Keratinocyte (primary cell): ENCODE results near the gene VCAN. TPM values are rescaled to one million over a fixed set of nuclear protein-coding genes. Genes with fewer than 3 reads are reported as not detected.

ENCODE experiments used
- DNase-seq: peaks from one replicate; pipeline ENCODE4 v3.0.0-alpha.2; 2011; ENCODE audit warnings: low read depth, missing footprints, low spot score
- FAIRE-seq: peaks from 2 replicates; lab custom pipeline; 2011; peaks lifted over from hg19 to GRCh38; lab: Jason Lieb, UNC
- H2AFZ ChIP-seq: 2 replicates; pipeline ENCODE4 v1.6.0; 2012; ENCODE audit warnings: low read length, control low read depth, inconsistent platforms; ENCODE audit not compliant: control insufficient read depth
- H3K27ac ChIP-seq: 2 replicates; pipeline ENCODE4 v1.5.1; 2011; ENCODE audit warnings: low read length; ENCODE audit not compliant: control insufficient read depth, insufficient read depth
- H3K27me3 ChIP-seq: 3 replicates; pipeline ENCODE4 v1.6.0; 2011; ENCODE audit warnings: low read length; ENCODE audit not compliant: control insufficient read depth, insufficient read depth; ENCODE audit errors: extremely low read depth
- H3K36me3 ChIP-seq, 2 experiments: 2 replicates in 1 of 2; 3 replicates in 1 of 2; pipeline ENCODE4 v1.5.1; 2011; ENCODE audit warnings: low read length in 2 of 2, mild to moderate bottlenecking in 1 of 2; ENCODE audit not compliant: control insufficient read depth in 2 of 2, insufficient read depth in 2 of 2; ENCODE audit errors: extremely low read depth in 1 of 2
- H3K4me1 ChIP-seq: 3 replicates; pipeline ENCODE4 v1.5.1; 2011; ENCODE audit warnings: low read length; ENCODE audit not compliant: control insufficient read depth, insufficient read depth; ENCODE audit errors: extremely low read depth
- H3K4me2 ChIP-seq: 3 replicates; pipeline ENCODE4 v1.6.0; 2011; ENCODE audit warnings: low read depth, low read length; ENCODE audit not compliant: control insufficient read depth, insufficient read depth; ENCODE audit errors: extremely low read depth
- H3K4me3 ChIP-seq, 3 experiments: fragments of 200-600 bp in 1 of 3; sonication (generic) in 1 of 3; 2 replicates in 2 of 3; 3 replicates in 1 of 3; pipeline ENCODE4 v1.5.1; 2011 to 2016; ENCODE audit warnings: low read length in 3 of 3, mild to moderate bottlenecking in 3 of 3, control low read depth in 2 of 3, inconsistent platforms in 1 of 3, low read depth in 1 of 3, mixed read lengths in 1 of 3, mixed run types in 1 of 3, moderate library complexity in 1 of 3; ENCODE audit not compliant: control insufficient read depth in 2 of 3, insufficient read depth in 2 of 3; ENCODE audit errors: extremely low read depth in 1 of 3
- H3K79me2 ChIP-seq: 2 replicates; pipeline ENCODE4 v1.6.0; 2012; ENCODE audit warnings: low read length; ENCODE audit not compliant: control insufficient read depth, insufficient read depth
- H3K9ac ChIP-seq: 3 replicates; pipeline ENCODE4 v1.6.0; 2011; ENCODE audit warnings: low read length; ENCODE audit not compliant: control insufficient read depth, insufficient read depth; ENCODE audit errors: extremely low read depth
- H3K9me1 ChIP-seq: 3 replicates; pipeline ENCODE4 v1.6.0; 2011; ENCODE audit warnings: low read length; ENCODE audit not compliant: control insufficient read depth, insufficient read depth; ENCODE audit errors: extremely low read depth
- H3K9me3 ChIP-seq: 2 replicates; pipeline ENCODE4 v1.5.1; 2012; ENCODE audit warnings: low read depth, low read length; ENCODE audit not compliant: control insufficient read depth
- H4K20me1 ChIP-seq: 3 replicates; pipeline ENCODE4 v1.6.0; 2011; ENCODE audit warnings: low read length; ENCODE audit not compliant: control insufficient read depth, insufficient read depth; ENCODE audit errors: extremely low read depth
- EZH2 ChIP-seq: IDR thresholded peaks from one replicate; pipeline ENCODE4 v1.6.1; 2012; ENCODE audit warnings: inconsistent platforms, mild to moderate bottlenecking, low read length, moderate library complexity
- dilution Hi-C: fragments of 300-500 bp; cut with MboI; formaldehyde crosslinking; loops from one replicate; pipeline ENCODE4 v1.7.0; 2020; ENCODE audit warnings: low sequenced_read_pairs; ENCODE audit not compliant: extremely low pct_ligation_motif_present
- polyA plus RNA-seq, 5 experiments: library from polyadenylated mRNA; depleted of rRNA in 3 of 5; stranded (reverse) in 3 of 5; stranded (forward) in 1 of 5; unstranded in 1 of 5; fragments of >200 nt; gene quantifications; 1 replicate in 1 of 5; 2 replicates in 3 of 5; 3 replicates in 1 of 5; pipeline versions ENCODE4 v1.2.1 to v1.2.3, GENCODE V29; 2011 to 2012; ENCODE audit warnings: missing spikeins in 2 of 5, low read depth in 1 of 5, low replicate concordance in 1 of 5
- TF ChIP-seq, protein P1 (sequence below), 3 experiments: IDR thresholded peaks in 1 of 3; conservative IDR thresholded peaks in 1 of 3; optimal IDR thresholded peaks in 1 of 3; 2 replicates in 2 of 3; 3 replicates in 1 of 3; pipeline versions ENCODE3 to v1.5.1; 2011; ENCODE audit warnings: low read length in 3 of 3, mild to moderate bottlenecking in 3 of 3, moderate library complexity in 2 of 3, control low read depth in 1 of 3, inconsistent platforms in 1 of 3; ENCODE audit not compliant: insufficient read depth in 2 of 3; ENCODE audit errors: extremely low read depth in 1 of 3

VCAN gene
- polyA plus RNA-seq, 1 donor (not counting 4 experiments of a cell fraction or from before 2014, with no cell fraction given): 1.9 TPM

DNA sequence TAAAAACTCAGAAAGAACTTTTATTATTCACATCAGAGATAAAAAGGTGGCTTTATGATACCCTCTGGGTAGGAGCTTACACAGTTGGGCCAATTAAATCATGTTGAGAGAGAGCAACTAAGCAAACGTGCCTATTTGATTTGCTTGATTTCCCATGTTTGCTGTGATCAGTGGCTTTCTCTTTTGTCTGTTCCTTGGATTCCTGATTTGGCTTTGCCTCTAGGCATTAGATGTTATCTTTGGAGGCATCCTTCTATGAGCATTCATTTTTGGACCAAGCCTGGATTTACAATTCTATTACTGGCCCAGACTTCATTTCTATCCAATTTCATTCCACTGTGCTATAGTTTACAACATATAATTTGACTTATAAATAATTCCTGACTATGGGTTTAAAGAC lies 35.9 kb downstream of the VCAN start:
- Histone ChIP-seq H2AFZ (no peak overlapping the region), H3K4me3 (no peak overlapping the region), H3K4me2 (no peak overlapping the region), H3K4me1 (no peaks in the 10 kb centered on the region), H3K27me3 (no peaks in the 10 kb centered on the region), H3K9me3 (no peaks in the 10 kb centered on the region), H3K36me3 (no peaks in the 10 kb centered on the region), H3K79me2 (no peaks in the 10 kb centered on the region), H3K9ac (no peak overlapping the region), H4K20me1 (no peaks in the 10 kb centered on the region), H3K9me1 (no peaks in the 10 kb centered on the region), H3K27ac (no peak overlapping the region)
- no peak for DNase-seq
- dilution Hi-C loops: no loop called here
- no peak for TF ChIP-seq EZH2
- TF ChIP-seq, protein P1, sequence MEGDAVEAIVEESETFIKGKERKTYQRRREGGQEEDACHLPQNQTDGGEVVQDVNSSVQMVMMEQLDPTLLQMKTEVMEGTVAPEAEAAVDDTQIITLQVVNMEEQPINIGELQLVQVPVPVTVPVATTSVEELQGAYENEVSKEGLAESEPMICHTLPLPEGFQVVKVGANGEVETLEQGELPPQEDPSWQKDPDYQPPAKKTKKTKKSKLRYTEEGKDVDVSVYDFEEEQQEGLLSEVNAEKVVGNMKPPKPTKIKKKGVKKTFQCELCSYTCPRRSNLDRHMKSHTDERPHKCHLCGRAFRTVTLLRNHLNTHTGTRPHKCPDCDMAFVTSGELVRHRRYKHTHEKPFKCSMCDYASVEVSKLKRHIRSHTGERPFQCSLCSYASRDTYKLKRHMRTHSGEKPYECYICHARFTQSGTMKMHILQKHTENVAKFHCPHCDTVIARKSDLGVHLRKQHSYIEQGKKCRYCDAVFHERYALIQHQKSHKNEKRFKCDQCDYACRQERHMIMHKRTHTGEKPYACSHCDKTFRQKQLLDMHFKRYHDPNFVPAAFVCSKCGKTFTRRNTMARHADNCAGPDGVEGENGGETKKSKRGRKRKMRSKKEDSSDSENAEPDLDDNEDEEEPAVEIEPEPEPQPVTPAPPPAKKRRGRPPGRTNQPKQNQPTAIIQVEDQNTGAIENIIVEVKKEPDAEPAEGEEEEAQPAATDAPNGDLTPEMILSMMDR (optimal IDR thresholded peaks at IDR 0.05 in 1 of 3, IDR thresholded peaks at IDR 0.05 in 1 of 3, conservative IDR thresholded peaks at IDR 0.05 in 1 of 3; ENCODE audit: extremely low read depth in 1 of 3, insufficient read depth in 2 of 3, low read length in 3 of 3): no peak
- FAIRE-seq: no peak

DNA sequence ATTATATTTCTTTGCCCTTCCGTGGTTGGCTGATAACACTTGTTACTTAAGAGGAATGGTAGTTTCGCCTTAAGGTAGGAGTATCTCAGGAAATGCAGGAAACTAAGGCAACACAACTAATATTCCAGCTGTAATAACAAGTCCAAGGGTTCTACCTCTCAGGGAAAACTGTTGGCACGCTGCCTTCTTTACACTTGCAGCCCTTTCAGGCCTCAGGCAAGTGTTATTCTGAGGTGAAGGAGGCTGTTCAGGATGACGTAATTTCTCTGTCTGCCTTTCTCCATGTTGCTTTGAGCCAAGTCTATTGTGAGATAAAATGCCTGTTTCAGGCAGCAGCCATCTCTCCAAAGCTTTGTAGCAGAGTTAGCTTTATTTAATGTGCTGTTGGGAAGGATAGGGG lies 38.0 kb downstream of the VCAN start:
- Histone ChIP-seq H3K9ac (no peak overlapping the region), H3K36me3 (no peaks in the 10 kb centered on the region), H3K27me3 (no peaks in the 10 kb centered on the region), H3K4me1 (no peaks in the 10 kb centered on the region), H3K9me3 (no peaks in the 10 kb centered on the region), H3K27ac (no peak overlapping the region), H3K9me1 (no peaks in the 10 kb centered on the region), H4K20me1 (no peaks in the 10 kb centered on the region), H3K4me3 (no peak overlapping the region), H3K79me2 (no peaks in the 10 kb centered on the region), H2AFZ (no peak overlapping the region), H3K4me2 (no peak overlapping the region)
- TF ChIP-seq, protein P1 (optimal IDR thresholded peaks at IDR 0.05 in 1 of 3, IDR thresholded peaks at IDR 0.05 in 1 of 3, conservative IDR thresholded peaks at IDR 0.05 in 1 of 3; ENCODE audit: extremely low read depth in 1 of 3, insufficient read depth in 2 of 3, low read length in 3 of 3): no peak
- TF ChIP-seq EZH2: no peak
- DNase-seq: no peak
- FAIRE-seq: peak; percentile 17
- dilution Hi-C loops: no loop called here
